VCaP (cell line): Measurements from ENCODE around the gene FKTN.
A peak's percentile ranks its signal among the peaks of the same experiment; 100 is the strongest.

Experiments used
- H3K27ac ChIP-seq: fragments of 450-650 bp; 2 replicates; pipeline ENCODE4 v1.5.1; 2017
- CTCF ChIP-seq: fragments of 450-650 bp; conservative IDR thresholded peaks from 2 replicates; pipeline ENCODE4 v1.5.1; 2017; ENCODE audit warnings: mild to moderate bottlenecking, moderate library complexity

Gene FKTN

GRCh38 chr9:105608721-105609598, 51.0 kb downstream of the FKTN start:
- TF ChIP-seq CTCF, result peak; percentile 70
- H3K27ac ChIP-seq, result peak overlapping the region; percentile 71

- no peak overlapping the region for H3K27ac ChIP-seq
- no peak for TF ChIP-seq CTCF
These were observed 63.1 kb downstream of the FKTN start for GRCh38 chr9:105621001-105621400.

GRCh38 chr9:105625088-105625487, 67.2 kb downstream of the FKTN start:
- TF ChIP-seq CTCF, result no peak
- H3K27ac ChIP-seq, result no peak overlapping the region

- no peak for TF ChIP-seq CTCF
- H3K27ac ChIP-seq, result no peak overlapping the region
These were observed 74.9 kb downstream of the FKTN start for GRCh38 chr9:105632807-105633206.

- no peak for TF ChIP-seq CTCF
- H3K27ac ChIP-seq, result no peak overlapping the region
These were observed 75.5 kb downstream of the FKTN start for GRCh38 chr9:105633411-105633810.

- H3K27ac ChIP-seq, result no peak overlapping the region
- no peak for TF ChIP-seq CTCF
These were observed 78.4 kb downstream of the FKTN start for GRCh38 chr9:105636331-105636730.

- H3K27ac ChIP-seq, result no peak overlapping the region
- peak; percentile 84 for TF ChIP-seq CTCF
These were observed 80.0 kb downstream of the FKTN start for GRCh38 chr9:105637787-105638395.
